HEK293 (cell line): ENCODE data around the gene SPDYC.
A peak's percentile ranks its signal among the peaks of the same experiment; 100 is the strongest.

ENCODE experiments used
- BCL11B ChIP-seq: fragments of 450-650 bp; formaldehyde crosslinking; IDR thresholded peaks from 2 replicates; pipeline ENCODE4 v1.5.1; 2016; ENCODE audit warnings: low read depth, missing biosample characterization, missing genetic modification characterization
- GLI4 ChIP-seq: fragments of 450-650 bp; formaldehyde crosslinking; IDR thresholded peaks from 2 replicates; pipeline ENCODE4 v1.5.1; 2016; ENCODE audit warnings: missing biosample characterization, missing genetic modification characterization
- INSM2 ChIP-seq: fragments of 450-650 bp; formaldehyde crosslinking; IDR thresholded peaks from 2 replicates; pipeline ENCODE4 v1.5.1; 2016; ENCODE audit warnings: missing biosample characterization, missing genetic modification characterization
- MZF1 ChIP-seq: fragments of 450-650 bp; formaldehyde crosslinking; IDR thresholded peaks from 2 replicates; pipeline ENCODE4 v1.5.1; 2017; ENCODE audit warnings: missing biosample characterization, missing genetic modification characterization, borderline replicate concordance
- TSHZ1 ChIP-seq: fragments of 450-650 bp; formaldehyde crosslinking; IDR thresholded peaks from 2 replicates; pipeline ENCODE4 v1.5.1; 2016; ENCODE audit warnings: missing biosample characterization, missing genetic modification characterization, borderline replicate concordance
- ZBTB1 ChIP-seq: fragments of 450-650 bp; formaldehyde crosslinking; IDR thresholded peaks from 2 replicates; pipeline ENCODE4 v1.5.1; 2016; ENCODE audit warnings: missing biosample characterization, missing genetic modification characterization
- ZBTB20 ChIP-seq: fragments of 450-650 bp; formaldehyde crosslinking; IDR thresholded peaks from 2 replicates; pipeline ENCODE4 v1.5.1; 2016; ENCODE audit warnings: missing biosample characterization, missing genetic modification characterization
- ZNF138 ChIP-seq: fragments of 450-650 bp; formaldehyde crosslinking; IDR thresholded peaks from 2 replicates; pipeline ENCODE4 v1.5.1; 2016; ENCODE audit warnings: missing biosample characterization, missing genetic modification characterization, borderline replicate concordance
- ZNF19 ChIP-seq: fragments of 450-650 bp; formaldehyde crosslinking; IDR thresholded peaks from 2 replicates; pipeline ENCODE4; 2016; ENCODE audit warnings: missing biosample characterization, missing genetic modification characterization, low read depth
- ZNF223 ChIP-seq: fragments of 450-650 bp; formaldehyde crosslinking; IDR thresholded peaks from 2 replicates; pipeline ENCODE4 v1.5.1; 2016; ENCODE audit warnings: missing biosample characterization, missing genetic modification characterization
- ZNF239 ChIP-seq: fragments of 450-650 bp; formaldehyde crosslinking; IDR thresholded peaks from 2 replicates; pipeline ENCODE4 v1.5.1; 2016; ENCODE audit warnings: missing biosample characterization, missing genetic modification characterization
- ZNF26 ChIP-seq: fragments of 450-650 bp; formaldehyde crosslinking; IDR thresholded peaks from 2 replicates; pipeline ENCODE4 v1.5.1; 2016; ENCODE audit warnings: missing biosample characterization, missing genetic modification characterization
- ZNF266 ChIP-seq: fragments of 450-650 bp; formaldehyde crosslinking; IDR thresholded peaks from 2 replicates; pipeline ENCODE4 v1.5.1; 2016; ENCODE audit warnings: missing biosample characterization, missing genetic modification characterization, low read depth
- ZNF280C ChIP-seq: fragments of 450-650 bp; formaldehyde crosslinking; IDR thresholded peaks from 2 replicates; pipeline ENCODE4 v1.5.1; 2016; ENCODE audit warnings: missing biosample characterization, missing genetic modification characterization
- ZNF302 ChIP-seq: fragments of 450-650 bp; formaldehyde crosslinking; IDR thresholded peaks from 2 replicates; pipeline ENCODE4 v1.5.1; 2016; ENCODE audit warnings: missing biosample characterization, missing genetic modification characterization, low read depth
- ZNF48 ChIP-seq: fragments of 450-650 bp; formaldehyde crosslinking; IDR thresholded peaks from 2 replicates; pipeline ENCODE4 v1.5.1; 2016; ENCODE audit warnings: missing biosample characterization, missing genetic modification characterization
- ZNF488 ChIP-seq: fragments of 450-650 bp; formaldehyde crosslinking; IDR thresholded peaks from 2 replicates; pipeline ENCODE4 v1.5.1; 2016; ENCODE audit warnings: missing biosample characterization, missing genetic modification characterization
- ZNF501 ChIP-seq: fragments of 450-650 bp; formaldehyde crosslinking; IDR thresholded peaks from 2 replicates; pipeline ENCODE4 v1.5.1; 2016; ENCODE audit warnings: missing biosample characterization, missing genetic modification characterization
- ZNF530 ChIP-seq: fragments of 450-650 bp; formaldehyde crosslinking; IDR thresholded peaks from 2 replicates; pipeline ENCODE4 v1.5.1; 2016; ENCODE audit warnings: low read depth, missing biosample characterization, missing genetic modification characterization
- ZNF623 ChIP-seq: fragments of 450-650 bp; formaldehyde crosslinking; IDR thresholded peaks from 2 replicates; pipeline ENCODE4 v1.5.1; 2016; ENCODE audit warnings: missing biosample characterization, missing genetic modification characterization
- ZNF624 ChIP-seq: fragments of 450-650 bp; formaldehyde crosslinking; IDR thresholded peaks from 2 replicates; pipeline ENCODE4 v1.5.1; 2017; ENCODE audit warnings: missing biosample characterization, missing genetic modification characterization
- ZNF670 ChIP-seq: fragments of 450-650 bp; formaldehyde crosslinking; IDR thresholded peaks from 2 replicates; pipeline ENCODE4 v1.5.1; 2016; ENCODE audit warnings: missing biosample characterization, missing genetic modification characterization, low read depth
- ZNF677 ChIP-seq: fragments of 450-650 bp; IDR thresholded peaks from 2 replicates; pipeline ENCODE4 v1.5.0; 2018; ENCODE audit warnings: missing biosample characterization, mild to moderate bottlenecking, missing genetic modification characterization, moderate library complexity
- ZNF843 ChIP-seq: fragments of 450-650 bp; formaldehyde crosslinking; IDR thresholded peaks from 2 replicates; pipeline ENCODE4 v1.5.1; 2016; ENCODE audit warnings: missing biosample characterization, missing genetic modification characterization
- ZSCAN16 ChIP-seq: fragments of 450-650 bp; formaldehyde crosslinking; IDR thresholded peaks from 2 replicates; pipeline ENCODE4 v1.5.1; 2016; ENCODE audit warnings: missing biosample characterization, missing genetic modification characterization
- ZSCAN18 ChIP-seq: fragments of 450-650 bp; formaldehyde crosslinking; IDR thresholded peaks from 2 replicates; pipeline ENCODE4 v1.5.1; 2016; ENCODE audit warnings: missing biosample characterization, missing genetic modification characterization
- ZSCAN23 ChIP-seq: fragments of 450-650 bp; formaldehyde crosslinking; IDR thresholded peaks from 2 replicates; pipeline ENCODE4 v1.5.1; 2016; ENCODE audit warnings: missing biosample characterization, missing genetic modification characterization

The SPDYC gene

GRCh38 chr11:65134240-65134951 lies 35.6 kb upstream of the SPDYC start, which contains the start of gene SYVN1 (continued):
- TF ChIP-seq TSHZ1 (tag by site-specific recombination) (no peak), ZNF488 (no peak), ZNF677 (tag by site-specific recombination) (no peak), ZNF239 (no peak), ZBTB20 (tag by site-specific recombination) (0 out of 2 replicates have a peak, but pooled peaks have one; percentile 15), ZNF624 (tag by site-specific recombination) (no peak), ZNF670 (tag by site-specific recombination) (no peak), GLI4 (no peak), ZNF530 (tag by site-specific recombination) (no peak), ZNF623 (tag by site-specific recombination) (no peak), ZSCAN18 (tag by site-specific recombination) (no peak), INSM2 (tag by site-specific recombination) (no peak), MZF1 (tag by site-specific recombination) (no peak), ZNF501 (tag by site-specific recombination) (peak; percentile 74; the same call in 1 of the 2 replicates), ZNF19 (tag by site-specific recombination) (no peak), ZNF48 (tag by site-specific recombination) (no peak), ZSCAN23 (no peak; the same call in 1 of the 2 replicates), ZSCAN16 (no peak), ZNF223 (tag by site-specific recombination) (no peak), ZBTB1 (tag by site-specific recombination) (no peak), ZNF26 (tag by site-specific recombination) (no peak), ZNF843 (tag by site-specific recombination) (no peak; the same call in 1 of the 2 replicates), ZNF302 (tag by site-specific recombination) (no peak), BCL11B (tag by site-specific recombination) (peak; percentile 42; the same call in 1 of the 2 replicates), ZNF266 (no peak), ZNF280C (tag by site-specific recombination) (no peak), ZNF138 (tag by site-specific recombination) (no peak)
